ENCODE measurements around the gene INTS1. TPM values are rescaled to one million over a fixed set of nuclear protein-coding genes. Genes with fewer than 3 reads are reported as not detected.

The INTS1 gene
- total RNA-seq, 1 donor from 2014 or later, result 89.5 TPM

- H3K27ac Mint-ChIP-seq, result no peak overlapping the region
- intact Hi-C loops (cut with micrococcal nuclease), result no loop called here
- no peaks in the 10 kb centered on the region for H3K27me3 Mint-ChIP-seq
- no peaks in the 10 kb centered on the region for H3K36me3 Mint-ChIP-seq (ENCODE audit: low read depth)
- H3K4me3 Mint-ChIP-seq, result no peak overlapping the region
- peaks cover 5% of the 10 kb centered on the region for H3K4me1 Mint-ChIP-seq
- no peak for DNase-seq
- peaks cover 4% of the 10 kb centered on the region for H3K9me3 Mint-ChIP-seq
Observed at GRCh38 chr7:1514407-1514806, 10.2 kb upstream of the INTS1 start.

GRCh38 chr7:1513657-1514095, 9.5 kb upstream of the INTS1 start:
- intact Hi-C loops (cut with micrococcal nuclease), result no loop called here
- no peaks in the 10 kb centered on the region for H3K36me3 Mint-ChIP-seq (ENCODE audit: low read depth)
- H3K27me3 Mint-ChIP-seq, result no peaks in the 10 kb centered on the region
- DNase-seq, result no peak
- H3K4me1 Mint-ChIP-seq, result peaks cover 5% of the 10 kb centered on the region
- H3K27ac Mint-ChIP-seq, result no peak overlapping the region
- H3K4me3 Mint-ChIP-seq, result no peak overlapping the region
- H3K9me3 Mint-ChIP-seq, result no peaks in the 10 kb centered on the region

GRCh38 chr7:1512781-1513656, 8.8 kb upstream of the INTS1 start:
- H3K36me3 Mint-ChIP-seq (ENCODE audit: low read depth), result no peaks in the 10 kb centered on the region
- peak overlapping the region; percentile 12 for H3K4me3 Mint-ChIP-seq
- peaks cover 9% of the 10 kb centered on the region for H3K4me1 Mint-ChIP-seq
- H3K27ac Mint-ChIP-seq, result peak overlapping the region; percentile 62
- H3K9me3 Mint-ChIP-seq, result no peaks in the 10 kb centered on the region
- DNase-seq, result peak; percentile 82
- intact Hi-C loops (cut with micrococcal nuclease), result no loop called here
- H3K27me3 Mint-ChIP-seq, result no peaks in the 10 kb centered on the region

GRCh38 chr7:1511444-1512422, 7.5 kb upstream of the INTS1 start:
- intact Hi-C loops (cut with micrococcal nuclease), result no loop called here
- Mint-ChIP-seq H3K4me3 (no peak overlapping the region), H3K9me3 (no peaks in the 10 kb centered on the region), H3K27me3 (no peaks in the 10 kb centered on the region), H3K4me1 (peaks cover 14% of the 10 kb centered on the region), H3K36me3 (ENCODE audit: low read depth) (no peaks in the 10 kb centered on the region), H3K27ac (no peak overlapping the region)
- DNase-seq, result no peak

GRCh38 chr7:1510780-1511154, 6.6 kb upstream of the INTS1 start:
- no peaks in the 10 kb centered on the region for H3K36me3 Mint-ChIP-seq (ENCODE audit: low read depth)
- H3K27ac Mint-ChIP-seq, result no peak overlapping the region
- H3K4me3 Mint-ChIP-seq, result no peak overlapping the region
- H3K9me3 Mint-ChIP-seq, result no peaks in the 10 kb centered on the region
- H3K27me3 Mint-ChIP-seq, result no peaks in the 10 kb centered on the region
- intact Hi-C loops (cut with micrococcal nuclease), result no loop called here
- H3K4me1 Mint-ChIP-seq, result peaks cover 19% of the 10 kb centered on the region
- DNase-seq, result no peak

GRCh38 chr7:1509226-1509625, 5.0 kb upstream of the INTS1 start:
- peaks cover 21% of the 10 kb centered on the region for H3K4me1 Mint-ChIP-seq

GRCh38 chr7:1508277-1508758, 4.1 kb upstream of the INTS1 start:
- Mint-ChIP-seq H3K27me3 (no peaks in the 10 kb centered on the region), H3K4me1 (peaks cover 21% of the 10 kb centered on the region), H3K36me3 (ENCODE audit: low read depth) (peaks cover 2% of the 10 kb centered on the region), H3K9me3 (no peaks in the 10 kb centered on the region), H3K4me3 (no peak overlapping the region), H3K27ac (no peak overlapping the region)
- DNase-seq, result no peak
- intact Hi-C loops (cut with micrococcal nuclease), result no loop called here

More at GRCh38 chr7:1509226-1509625, 5.0 kb upstream of the INTS1 start:
- no peak overlapping the region for H3K4me3 Mint-ChIP-seq
- no peak for DNase-seq
- no peak overlapping the region for H3K27ac Mint-ChIP-seq
- no peaks in the 10 kb centered on the region for H3K9me3 Mint-ChIP-seq
- H3K27me3 Mint-ChIP-seq, result no peaks in the 10 kb centered on the region
- H3K36me3 Mint-ChIP-seq (ENCODE audit: low read depth), result peaks cover under 1% of the 10 kb centered on the region
- intact Hi-C loops (cut with micrococcal nuclease), result no loop called here

GRCh38 chr7:1505731-1506550, 1.8 kb upstream of the INTS1 start:
- peaks cover 33% of the 10 kb centered on the region for H3K4me1 Mint-ChIP-seq
- H3K4me3 Mint-ChIP-seq, result peak overlapping the region; percentile 92
- H3K36me3 Mint-ChIP-seq (ENCODE audit: low read depth), result peaks cover 14% of the 10 kb centered on the region
- peak overlapping the region; percentile 79 for H3K27ac Mint-ChIP-seq
- intact Hi-C loops (cut with micrococcal nuclease), result loop anchor here (2.0 kb wide), 1 partner anchor 63 kb away; no protein-coding TSS in a partner anchor
- peak; percentile 69 for DNase-seq
- no peaks in the 10 kb centered on the region for H3K9me3 Mint-ChIP-seq
- H3K27me3 Mint-ChIP-seq, result no peaks in the 10 kb centered on the region

GRCh38 chr7:1503390-1503789, 799 bp downstream of the INTS1 start:
- peak overlapping the region; percentile 92 for H3K4me3 Mint-ChIP-seq
- intact Hi-C loops (cut with micrococcal nuclease), result no loop called here
- no peaks in the 10 kb centered on the region for H3K27me3 Mint-ChIP-seq
- peaks cover 25% of the 10 kb centered on the region for H3K36me3 Mint-ChIP-seq (ENCODE audit: low read depth)
- H3K4me1 Mint-ChIP-seq, result peaks cover 30% of the 10 kb centered on the region
- H3K9me3 Mint-ChIP-seq, result no peaks in the 10 kb centered on the region
- DNase-seq, result no peak
- H3K27ac Mint-ChIP-seq, result peak overlapping the region; percentile 83

- H3K27ac Mint-ChIP-seq, result peak overlapping the region; percentile 83
- H3K27me3 Mint-ChIP-seq, result no peaks in the 10 kb centered on the region
- peaks cover 29% of the 10 kb centered on the region for H3K4me1 Mint-ChIP-seq
- no peaks in the 10 kb centered on the region for H3K9me3 Mint-ChIP-seq
- H3K36me3 Mint-ChIP-seq (ENCODE audit: low read depth), result peaks cover 28% of the 10 kb centered on the region
- intact Hi-C loops (cut with micrococcal nuclease), result no loop called here
- peak overlapping the region; percentile 92 for H3K4me3 Mint-ChIP-seq
- DNase-seq, result no peak
Observed at GRCh38 chr7:1502845-1503244, 1.3 kb downstream of the INTS1 start.

- intact Hi-C loops (cut with micrococcal nuclease), result no loop called here
- Mint-ChIP-seq H3K27me3 (no peaks in the 10 kb centered on the region), H3K36me3 (ENCODE audit: low read depth) (peaks cover 28% of the 10 kb centered on the region), H3K4me3 (peak overlapping the region; percentile 92), H3K27ac (peak overlapping the region; percentile 29), H3K4me1 (peaks cover 23% of the 10 kb centered on the region), H3K9me3 (no peaks in the 10 kb centered on the region)
- no peak for DNase-seq
Observed at GRCh38 chr7:1501487-1502270, 2.5 kb downstream of the INTS1 start.

- Mint-ChIP-seq H3K4me3 (no peak overlapping the region), H3K27me3 (no peaks in the 10 kb centered on the region), H3K9me3 (no peaks in the 10 kb centered on the region), H3K36me3 (ENCODE audit: low read depth) (peaks cover 33% of the 10 kb centered on the region), H3K27ac (no peak overlapping the region), H3K4me1 (peaks cover 17% of the 10 kb centered on the region)
- intact Hi-C loops (cut with micrococcal nuclease), result no loop called here
- DNase-seq, result no peak
Observed at GRCh38 chr7:1500064-1500807, 4.0 kb downstream of the INTS1 start.

Measured in activated CD4-positive, alpha-beta T cell treated with anti-CD3 and anti-CD28 coated beads, Interleukin-2, amount 10 ng/mL, durations not matched to agents 24 days and 14 days (primary cell).